Calu3 (cell line): ENCODE data around the gene TRAPPC5. TPM values are rescaled to one million over a fixed set of nuclear protein-coding genes. Genes with fewer than 3 reads are reported as not detected.

Experiments used
- BruUV-seq: library from RNA; stranded (reverse); fragments of 400-500 nt; replicated peaks from 2 replicates; lab custom pipeline; 2021; lab: Mats Ljungman, UMichigan
- CTCF ChIA-PET: fragments of 300-600 bp; sonication (Branson Sonifier 250); formaldehyde crosslinking; loops from one replicate; lab custom pipeline; 2022; ENCODE audit warnings: antibody characterized with exemption; lab: Charles Lee
- DNase-seq: peaks from one replicate; pipeline ENCODE4 v3.0.0; 2022
- H3K27ac Mint-ChIP-seq: one replicate; pipeline ENCODE4 v1.8.0; 2022; ENCODE audit warnings: mixed read lengths; ENCODE audit not compliant: unreplicated experiment
- H3K27me3 Mint-ChIP-seq: one replicate; pipeline ENCODE4 v1.8.0; 2022; ENCODE audit warnings: mixed read lengths; ENCODE audit not compliant: unreplicated experiment
- H3K36me3 Mint-ChIP-seq: one replicate; pipeline ENCODE4 v1.8.0; 2022; ENCODE audit warnings: mild to moderate bottlenecking, moderate library complexity, mixed read lengths; ENCODE audit not compliant: insufficient read depth, unreplicated experiment
- H3K4me1 Mint-ChIP-seq: one replicate; pipeline ENCODE4 v1.8.0; 2022; ENCODE audit warnings: mild to moderate bottlenecking, low read depth, mixed read lengths; ENCODE audit not compliant: unreplicated experiment
- H3K4me3 Mint-ChIP-seq: one replicate; pipeline ENCODE4 v1.8.0; 2022; ENCODE audit warnings: mild to moderate bottlenecking, low read depth, moderate library complexity, mixed read lengths; ENCODE audit not compliant: unreplicated experiment
- H3K9me3 Mint-ChIP-seq: one replicate; pipeline ENCODE4 v1.8.0; 2022; ENCODE audit warnings: low read depth, mixed read lengths; ENCODE audit not compliant: unreplicated experiment
- CTCF ChIP-seq: fragments of 200-600 bp; IDR thresholded peaks from one replicate; pipeline ENCODE4 v1.8.0; 2022; ENCODE audit warnings: antibody characterized with exemption; ENCODE audit not compliant: unreplicated experiment
- intact Hi-C: fragments of 100-400 bp; cut with micrococcal nuclease; formaldehyde crosslinking; loops from one replicate; pipeline ENCODE4 v1.10.0; 2022; ENCODE audit not compliant: unreplicated experiment
- total RNA-seq: library from RNA; stranded (reverse); gene quantifications from 2 replicates; pipeline ENCODE4 v1.2.3, GENCODE V29; 2022

Gene TRAPPC5
- total RNA-seq, 1 experiment from 2014 or later = 82.4 TPM

DNA sequence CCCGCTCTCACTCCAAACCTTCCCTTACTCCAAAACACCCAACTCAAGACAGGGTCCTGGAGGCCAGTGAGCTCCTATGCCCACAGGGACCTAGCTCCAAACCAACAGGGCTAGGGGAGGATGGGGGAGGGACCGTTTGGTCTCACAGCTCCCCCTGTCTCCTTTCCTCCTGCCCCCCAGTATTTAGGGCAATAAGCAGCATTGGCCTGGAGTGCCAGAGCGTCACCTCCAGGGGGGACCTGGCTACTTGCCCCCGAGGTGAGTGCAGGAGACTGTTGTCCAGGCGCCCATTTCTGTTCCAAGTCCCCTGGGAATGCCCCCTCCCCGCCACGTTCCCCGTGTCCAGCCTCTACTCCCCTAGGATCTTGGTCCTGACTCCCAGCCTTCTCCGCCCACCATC is 11.0 kb upstream of the TRAPPC5 start:
- TF ChIP-seq CTCF = no peak
- Mint-ChIP-seq H3K36me3 (no peaks in the 10 kb centered on the region), H3K4me1 (peaks cover 8% of the 10 kb centered on the region), H3K27ac (no peak overlapping the region), H3K27me3 (peaks cover 44% of the 10 kb centered on the region), H3K4me3 (no peak overlapping the region), H3K9me3 (no peaks in the 10 kb centered on the region)
- CTCF ChIA-PET = interaction anchor here (0.6 kb wide), 1 partner anchor 239 kb away, joined by 3 read pairs; no protein-coding TSS in a partner anchor
- DNase-seq = no peak
- BruUV-seq = no TSS peak
- intact Hi-C loops = no loop called here

DNA sequence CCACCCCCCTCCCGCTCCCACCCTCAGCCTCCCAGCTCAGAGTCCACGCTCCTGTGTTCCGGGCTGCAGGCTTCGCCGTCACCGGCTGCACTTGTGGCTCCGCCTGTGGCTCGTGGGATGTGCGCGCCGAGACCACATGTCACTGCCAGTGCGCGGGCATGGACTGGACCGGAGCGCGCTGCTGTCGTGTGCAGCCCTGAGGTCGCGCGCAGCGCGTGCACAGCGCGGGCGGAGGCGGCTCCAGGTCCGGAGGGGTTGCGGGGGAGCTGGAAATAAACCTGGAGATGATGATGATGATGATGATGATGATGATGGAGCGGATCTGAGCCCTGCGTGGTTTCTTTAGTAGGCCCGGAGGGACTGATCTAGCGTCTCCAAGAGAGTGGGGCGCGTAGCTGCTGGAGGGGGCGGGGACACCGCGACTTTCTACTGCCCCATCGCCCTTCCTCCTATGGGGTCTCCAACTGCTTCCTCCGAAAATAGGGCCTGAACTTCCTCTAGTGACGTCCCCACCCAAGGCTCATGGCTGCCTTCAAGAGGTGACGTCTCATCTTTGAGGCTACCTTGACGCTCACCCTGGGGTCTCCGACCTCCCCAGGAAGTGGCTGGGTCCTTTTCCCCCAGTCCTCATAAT is 10.4 kb upstream of the TRAPPC5 start:
- no peak for TF ChIP-seq CTCF
- CTCF ChIA-PET = no interaction called here
- H3K4me1 Mint-ChIP-seq = peaks cover 8% of the 10 kb centered on the region
- BruUV-seq = no TSS peak
- no peaks in the 10 kb centered on the region for H3K36me3 Mint-ChIP-seq
- DNase-seq = no peak
- no peaks in the 10 kb centered on the region for H3K9me3 Mint-ChIP-seq
- intact Hi-C loops = no loop called here
- no peak overlapping the region for H3K27ac Mint-ChIP-seq
- H3K4me3 Mint-ChIP-seq = peak overlapping the region; percentile 63
- peaks cover 45% of the 10 kb centered on the region for H3K27me3 Mint-ChIP-seq

- no peaks in the 10 kb centered on the region for H3K9me3 Mint-ChIP-seq
- CTCF ChIA-PET = interaction anchor here (0.8 kb wide), 1 partner anchor 43 kb away, joined by 4 read pairs; no protein-coding TSS in a partner anchor
- no TSS peak for BruUV-seq
- no peak for TF ChIP-seq CTCF
- peaks cover 50% of the 10 kb centered on the region for H3K27me3 Mint-ChIP-seq
- H3K27ac Mint-ChIP-seq = no peak overlapping the region
- peak overlapping the region; percentile 63 for H3K4me3 Mint-ChIP-seq
- H3K4me1 Mint-ChIP-seq = peaks cover 8% of the 10 kb centered on the region
- intact Hi-C loops = no loop called here
- no peaks in the 10 kb centered on the region for H3K36me3 Mint-ChIP-seq
- DNase-seq = no peak
Observed at GRCh38 chr19:7670790-7671189, 9.8 kb upstream of the TRAPPC5 start.

- no peaks in the 10 kb centered on the region for H3K36me3 Mint-ChIP-seq
- no TSS peak for BruUV-seq
Observed at GRCh38 chr19:7672522-7672921, 8.1 kb upstream of the TRAPPC5 start.

More at GRCh38 chr19:7672522-7672921, 8.1 kb upstream of the TRAPPC5 start:
- DNase-seq = no peak
- CTCF ChIA-PET = no interaction called here
- intact Hi-C loops = no loop called here
- Mint-ChIP-seq H3K4me3 (no peak overlapping the region), H3K4me1 (peaks cover 8% of the 10 kb centered on the region), H3K27ac (no peak overlapping the region), H3K27me3 (peaks cover 67% of the 10 kb centered on the region), H3K9me3 (no peaks in the 10 kb centered on the region)
- TF ChIP-seq CTCF = no peak
